GM06990 (cell line): Measurements from ENCODE around the gene APOBEC4.

Experiments used
- DNase-seq: peaks from one replicate; pipeline ENCODE4 v3.0.0-alpha.2; 2011; ENCODE audit not compliant: insufficient read length; ENCODE audit errors: extremely low read depth
- H3K27me3 ChIP-seq: replicated peaks from 2 replicates; pipeline ENCODE4 v1.6.0; 2011; ENCODE audit warnings: low read length; ENCODE audit not compliant: control insufficient read depth, insufficient read depth
- H3K36me3 ChIP-seq: 2 replicates; pipeline ENCODE4 v1.5.1; 2011; ENCODE audit warnings: low read length; ENCODE audit not compliant: control insufficient read depth, insufficient read depth
- H3K4me3 ChIP-seq: replicated peaks from 2 replicates; pipeline ENCODE4 v1.5.1; 2011; ENCODE audit warnings: low read depth, mild to moderate bottlenecking, control low read depth, low read length
- TF ChIP-seq, protein P1 (sequence below): IDR thresholded peaks from 2 replicates; pipeline ENCODE4 v1.5.1; 2011; ENCODE audit warnings: low read length, control low read depth, mild to moderate bottlenecking, inconsistent platforms; ENCODE audit not compliant: insufficient read depth, poor library complexity, severe bottlenecking

APOBEC4 gene

GRCh38 chr1:183652547-183653461, at the start of gene APOBEC4:
Gene APOBEC4, minus strand, starts transcription at chr1:183653316. Its CDS starts 4,535 bp downstream, at chr1:183648781.
- TF ChIP-seq, protein P1, sequence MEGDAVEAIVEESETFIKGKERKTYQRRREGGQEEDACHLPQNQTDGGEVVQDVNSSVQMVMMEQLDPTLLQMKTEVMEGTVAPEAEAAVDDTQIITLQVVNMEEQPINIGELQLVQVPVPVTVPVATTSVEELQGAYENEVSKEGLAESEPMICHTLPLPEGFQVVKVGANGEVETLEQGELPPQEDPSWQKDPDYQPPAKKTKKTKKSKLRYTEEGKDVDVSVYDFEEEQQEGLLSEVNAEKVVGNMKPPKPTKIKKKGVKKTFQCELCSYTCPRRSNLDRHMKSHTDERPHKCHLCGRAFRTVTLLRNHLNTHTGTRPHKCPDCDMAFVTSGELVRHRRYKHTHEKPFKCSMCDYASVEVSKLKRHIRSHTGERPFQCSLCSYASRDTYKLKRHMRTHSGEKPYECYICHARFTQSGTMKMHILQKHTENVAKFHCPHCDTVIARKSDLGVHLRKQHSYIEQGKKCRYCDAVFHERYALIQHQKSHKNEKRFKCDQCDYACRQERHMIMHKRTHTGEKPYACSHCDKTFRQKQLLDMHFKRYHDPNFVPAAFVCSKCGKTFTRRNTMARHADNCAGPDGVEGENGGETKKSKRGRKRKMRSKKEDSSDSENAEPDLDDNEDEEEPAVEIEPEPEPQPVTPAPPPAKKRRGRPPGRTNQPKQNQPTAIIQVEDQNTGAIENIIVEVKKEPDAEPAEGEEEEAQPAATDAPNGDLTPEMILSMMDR = no peak
- DNase-seq = no peak
- Histone ChIP-seq H3K4me3 (no peak within 1 kb of the TSS), H3K27me3 (no peaks in the 10 kb centered on the region), H3K36me3 (no peaks in the 10 kb centered on the region)

GRCh38 chr1:183702813-183703198, 49.7 kb upstream of the APOBEC4 start:
- no peak for DNase-seq
- Histone ChIP-seq H3K4me3 (no peak overlapping the region), H3K27me3 (no peaks in the 10 kb centered on the region), H3K36me3 (no peaks in the 10 kb centered on the region; the same call in 1 of the 2 replicates)
- TF ChIP-seq, protein P1 = no peak

DNA sequence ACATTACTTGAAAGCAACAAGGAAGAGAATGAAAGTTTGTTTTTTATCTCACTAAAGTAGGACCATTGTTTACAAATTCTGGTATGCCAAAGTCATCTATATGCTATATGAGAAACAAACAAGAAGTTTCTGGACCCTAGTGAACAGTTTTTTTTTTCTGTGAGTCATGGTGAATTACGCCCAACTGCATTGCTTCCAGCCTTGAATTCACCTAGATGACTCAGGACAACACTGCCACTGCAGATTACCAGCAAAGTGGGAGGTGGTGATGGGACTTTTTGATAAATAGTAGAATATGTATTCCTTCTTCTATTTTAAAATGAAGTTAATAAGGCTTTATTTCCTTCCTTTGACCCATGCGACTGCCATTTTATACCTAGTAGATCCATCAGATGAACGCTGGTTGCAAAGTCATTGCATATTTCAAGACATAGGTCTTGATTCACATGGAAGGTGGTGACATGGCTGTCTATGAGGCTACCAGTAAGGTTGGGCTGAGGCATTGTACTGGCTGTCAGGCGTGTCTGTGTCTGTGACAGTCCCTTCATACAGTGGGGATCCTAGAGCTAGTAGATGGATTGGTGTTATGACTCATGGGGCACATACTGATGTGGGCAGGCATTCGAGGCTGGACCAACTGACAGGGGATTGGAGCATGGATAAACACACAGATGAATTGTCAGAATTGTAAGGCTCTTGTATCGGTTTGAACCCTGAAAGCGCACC, 49.1 kb upstream of the APOBEC4 start:
- no peak for DNase-seq
- H3K27me3 ChIP-seq = no peaks in the 10 kb centered on the region
- H3K4me3 ChIP-seq = no peak overlapping the region
- no peaks in the 10 kb centered on the region; the same call in 1 of the 2 replicates for H3K36me3 ChIP-seq
- TF ChIP-seq, protein P1 = no peak

DNA sequence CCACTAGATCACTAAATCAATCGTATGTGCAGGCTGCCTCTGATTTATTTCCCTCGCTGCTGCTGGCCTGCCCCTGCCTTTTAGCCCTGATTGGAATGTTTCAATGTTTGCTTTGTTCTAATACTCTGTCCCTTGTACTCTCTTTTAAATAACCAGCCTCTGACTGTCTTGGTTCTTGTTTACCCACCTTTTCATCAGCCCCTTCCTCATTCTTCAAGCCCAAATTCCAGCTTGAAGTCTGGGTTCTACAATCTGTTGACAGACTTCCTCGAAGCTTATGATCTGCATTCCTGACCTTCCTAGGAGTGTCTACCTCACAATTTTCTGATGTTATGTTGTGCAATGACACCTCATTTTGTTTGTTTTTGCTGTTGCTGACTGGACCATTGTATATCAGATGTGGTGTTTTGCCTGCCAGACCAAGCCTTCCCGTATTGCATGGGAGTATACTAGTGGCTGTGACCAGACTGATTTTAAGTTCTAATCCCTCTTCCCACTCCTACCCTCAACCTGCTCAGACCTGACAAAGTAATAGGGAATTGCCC, 46.6 kb upstream of the APOBEC4 start:
- TF ChIP-seq, protein P1 = no peak
- Histone ChIP-seq H3K27me3 (no peaks in the 10 kb centered on the region), H3K36me3 (no peaks in the 10 kb centered on the region; the same call in 1 of the 2 replicates), H3K4me3 (no peak overlapping the region)
- no peak for DNase-seq

- Histone ChIP-seq H3K27me3 (no peaks in the 10 kb centered on the region), H3K36me3 (no peaks in the 10 kb centered on the region; the same call in 1 of the 2 replicates), H3K4me3 (no peak overlapping the region)
- no peak for DNase-seq
- TF ChIP-seq, protein P1 = no peak
Observed at GRCh38 chr1:183697814-183698590, 44.9 kb upstream of the APOBEC4 start.
